HepG2 (cell line): ENCODE data around the gene TIMELESS.

Experiments used
- ARID2 ChIP-seq: sonication (generic); formaldehyde crosslinking; IDR thresholded peaks from 2 replicates; pipeline ENCODE4 v1.8.1; 2022; ENCODE audit warnings: mild to moderate bottlenecking, missing genetic modification reagents, borderline replicate concordance
- CTCF ChIP-seq: sonication (generic); formaldehyde crosslinking; IDR thresholded peaks from 2 replicates; pipeline ENCODE4 v1.5.0; 2020; ENCODE audit warnings: mild to moderate bottlenecking, missing genetic modification reagents, moderate library complexity
- ZBTB3 ChIP-seq: sonication (generic); formaldehyde crosslinking; IDR thresholded peaks from 2 replicates; pipeline ENCODE4 v1.4.0; 2020; ENCODE audit warnings: low read depth, mild to moderate bottlenecking, moderate library complexity, missing genetic modification reagents, borderline replicate concordance
- ZKSCAN1 ChIP-seq: fragments of 150-350 bp; IDR thresholded peaks from 2 replicates; pipeline ENCODE4 v1.6.1; 2014; ENCODE audit warnings: low read length
- ZNF24 ChIP-seq: fragments of 450-650 bp; IDR thresholded peaks from 2 replicates; pipeline ENCODE4 v1.6.1; 2017; ENCODE audit warnings: antibody characterized with exemption, mild to moderate bottlenecking
- ZSCAN5A ChIP-seq: sonication (generic); formaldehyde crosslinking; IDR thresholded peaks from 2 replicates; pipeline ENCODE4 v1.8.0; 2022; ENCODE audit warnings: mild to moderate bottlenecking, missing genetic modification reagents, borderline replicate concordance

- TF ChIP-seq ZKSCAN1 (no peak), ZBTB3 (CRISPR knock-in tag) (no peak), ZNF24 (no peak), ZSCAN5A (CRISPR knock-in tag) (no peak), CTCF (CRISPR knock-in tag) (no peak), ARID2 (CRISPR knock-in tag) (no peak)
These were observed 66.6 kb downstream of the TIMELESS start for GRCh38 chr12:56382611-56383010.
